K562 (cell line): ENCODE measurements around the gene ABCA13. TPM values are rescaled to one million over a fixed set of nuclear protein-coding genes. Genes with fewer than 3 reads are reported as not detected.

ENCODE experiments used
- ATAC-seq: fragments of 200-7000 bp; cut with Tn5 transposase; 3 replicates; pipeline ENCODE4 v1.9.1; 2020; ENCODE audit warnings: moderate library complexity
- BruUV-seq: library from RNA; stranded (reverse); fragments of 400-500 nt; replicated peaks from 2 replicates; lab custom pipeline; 2021; lab: Mats Ljungman, UMichigan
- CTCF ChIA-PET: fragments of 300-600 bp; formaldehyde crosslinking; extraction: SDS; loops from one replicate; lab custom pipeline; 2021; ENCODE audit warnings: low intra/inter-chr PET ratio; lab: Yijun Ruan, JAX
- POLR2A ChIA-PET: fragments of 300-600, 350-650 bp; sonication (Branson Sonifier 250); formaldehyde crosslinking; extraction: SDS; loops from one replicate; lab custom pipeline; 2021; ENCODE audit warnings: antibody characterized with exemption, inconsistent platforms; lab: Yijun Ruan, JAX
- DNase-seq, 4 experiments: peaks; one replicate each; pipeline versions ENCODE4 v3.0.0 to v3.0.0-alpha.2; 2011 to 2018; ENCODE audit warnings: low spot score in 3 of 4, mixed read lengths in 3 of 4; ENCODE audit errors: extremely low read depth in 1 of 4
- FAIRE-seq: peaks from 2 replicates; lab custom pipeline; 2011; peaks lifted over from hg19 to GRCh38; lab: Jason Lieb, UNC
- H2AFZ ChIP-seq: 2 replicates; pipeline ENCODE4 v1.6.0; 2011; ENCODE audit warnings: low read depth, low read length, control low read depth, inconsistent platforms
- H3K27ac ChIP-seq: fragments of 200-600 bp; 3 replicates; pipeline ENCODE4 v1.8.0; 2011; ENCODE audit warnings: low read depth, mild to moderate bottlenecking, control low read depth, inconsistent platforms, low read length, moderate library complexity, mixed read lengths; ENCODE audit errors: extremely low read depth
- H3K27me3 ChIP-seq, 2 experiments: fragments of 300-600 bp in 1 of 2; 2 replicates in 1 of 2; 3 replicates in 1 of 2; pipeline versions ENCODE4 v1.6.0 to v1.8.0; 2011; ENCODE audit warnings: inconsistent platforms in 2 of 2, low read length in 2 of 2, mild to moderate bottlenecking in 1 of 2, mixed read lengths in 1 of 2, moderate library complexity in 1 of 2; ENCODE audit not compliant: control insufficient read depth in 2 of 2, insufficient read depth in 2 of 2
- H3K36me3 ChIP-seq: fragments of 300-600 bp; 3 replicates; pipeline ENCODE4 v1.8.0; 2011; ENCODE audit warnings: mild to moderate bottlenecking, low read length, inconsistent platforms; ENCODE audit not compliant: control insufficient read depth, insufficient read depth
- H3K4me1 ChIP-seq, 2 experiments: fragments of 200-600 bp in 1 of 2; replicated peaks in 1 of 2; 2 replicates in 1 of 2; 3 replicates in 1 of 2; pipeline versions ENCODE4 v1.5.1 to v1.8.0; 2011; ENCODE audit warnings: inconsistent platforms in 2 of 2, low read length in 2 of 2, mild to moderate bottlenecking in 1 of 2, mixed read lengths in 1 of 2, moderate library complexity in 1 of 2; ENCODE audit not compliant: control insufficient read depth in 2 of 2, insufficient read depth in 2 of 2
- H3K4me2 ChIP-seq: 2 replicates; pipeline ENCODE4 v1.6.1; 2011; ENCODE audit warnings: low read length, control low read depth, inconsistent platforms, mixed read lengths; ENCODE audit not compliant: insufficient read depth
- H3K4me3 ChIP-seq: fragments of 200-600 bp; sonication (generic), shearing (Covaris generic); 2 replicates; pipeline ENCODE4 v1.5.1; 2016; ENCODE audit warnings: control low read depth, inconsistent platforms
- H3K79me2 ChIP-seq: fragments of 200-600 bp; 3 replicates; pipeline ENCODE4 v1.8.0; 2011; ENCODE audit warnings: low read length, inconsistent platforms; ENCODE audit not compliant: control insufficient read depth, insufficient read depth
- H3K9ac ChIP-seq, 2 experiments: 2 replicates each; pipeline versions ENCODE4 v1.6.0 to v1.6.1; 2011; ENCODE audit warnings: low read depth in 2 of 2, low read length in 2 of 2, control low read depth in 1 of 2, inconsistent platforms in 1 of 2, mild to moderate bottlenecking in 1 of 2, mixed read lengths in 1 of 2; ENCODE audit not compliant: insufficient read depth in 1 of 2
- H3K9me1 ChIP-seq: one replicate; pipeline ENCODE4 v1.6.0; 2011; ENCODE audit warnings: inconsistent platforms, mild to moderate bottlenecking, low read length, moderate library complexity; ENCODE audit not compliant: control insufficient read depth, insufficient read depth
- H3K9me3 ChIP-seq: replicated peaks from 2 replicates; pipeline ENCODE4 v1.5.1; 2011; ENCODE audit warnings: low read depth, low read length, inconsistent platforms; ENCODE audit not compliant: control insufficient read depth, insufficient read depth
- H4K20me1 ChIP-seq: replicated peaks from 2 replicates; pipeline ENCODE4 v1.6.1; 2011; ENCODE audit warnings: low read length, inconsistent platforms, mixed read lengths; ENCODE audit not compliant: control insufficient read depth, insufficient read depth
- CCNT2 ChIP-seq: IDR thresholded peaks from 2 replicates; pipeline ENCODE4 v1.6.1; 2011; ENCODE audit warnings: borderline replicate concordance, low read depth, mild to moderate bottlenecking, moderate library complexity, mixed read lengths, low read length; ENCODE audit not compliant: insufficient read length; ENCODE audit errors: extremely low read depth
- DLX4 ChIP-seq: fragments of 250-450 bp; sonication (Bioruptor Pico); IDR thresholded peaks from 2 replicates; pipeline ENCODE4 v1.6.1; 2021; ENCODE audit warnings: mild to moderate bottlenecking
- E4F1 ChIP-seq: fragments of 250-450 bp; sonication (Bioruptor Pico); IDR thresholded peaks from 2 replicates; pipeline ENCODE4 v1.5.0; 2021; ENCODE audit warnings: mild to moderate bottlenecking, borderline replicate concordance
- ILK ChIP-seq: fragments of 450-650 bp; IDR thresholded peaks from 2 replicates; pipeline ENCODE4 v1.6.1; 2016; ENCODE audit warnings: missing genetic modification characterization, low read depth, mild to moderate bottlenecking, missing compliant biosample characterization, moderate library complexity, borderline replicate concordance
- MIER1 ChIP-seq: fragments of 450-650 bp; IDR thresholded peaks from 2 replicates; pipeline ENCODE4 v1.6.1; 2016; ENCODE audit warnings: antibody characterized with exemption, mild to moderate bottlenecking, low read depth
- RBM14 ChIP-seq: fragments of 200-400 bp; formaldehyde crosslinking; IDR thresholded peaks from 2 replicates; pipeline ENCODE4 v1.6.1; 2018; ENCODE audit warnings: low read depth, mild to moderate bottlenecking, low read length, moderate library complexity, borderline replicate concordance; ENCODE audit not compliant: insufficient read depth
- SREBF2 ChIP-seq: sonication (generic); formaldehyde crosslinking; IDR thresholded peaks from 2 replicates; pipeline ENCODE4 v1.4.0; 2020; ENCODE audit warnings: mild to moderate bottlenecking, missing genetic modification reagents
- STAT5B ChIP-seq: fragments of 250-450 bp; sonication (Bioruptor Pico); IDR thresholded peaks from 2 replicates; pipeline ENCODE4 v1.8.0; 2021; ENCODE audit warnings: mild to moderate bottlenecking, inconsistent platforms
- TFAP4 ChIP-seq: sonication (generic); formaldehyde crosslinking; IDR thresholded peaks from 2 replicates; pipeline ENCODE4 v1.8.0; 2022; ENCODE audit warnings: missing genetic modification reagents, mild to moderate bottlenecking, moderate library complexity, borderline replicate concordance
- ZBTB9 ChIP-seq: fragments of 450-650 bp; formaldehyde crosslinking; IDR thresholded peaks from 2 replicates; pipeline ENCODE4 v1.4.0; 2020; ENCODE audit warnings: mild to moderate bottlenecking, moderate library complexity
- ZNF586 ChIP-seq: fragments of 450-650 bp; formaldehyde crosslinking; conservative IDR thresholded peaks from 2 replicates; pipeline ENCODE4 v1.4.0; 2020; ENCODE audit warnings: mild to moderate bottlenecking, moderate library complexity
- WGBS: fragments of 100-300 bp; shearing (Covaris generic); methylation state at CpG from one replicate; pipeline ENCODE4 v1.1.6; 2016; ENCODE audit warnings: low coverage, mixed read lengths; ENCODE audit not compliant: insufficient coverage; ENCODE audit errors: missing lambda C conversion rate; 5-methylcytosine and 5-hydroxymethylcytosine counted together
- in situ Hi-C: fragments of 300-500 bp; cut with MboI; formaldehyde crosslinking; loops from 4 replicates; pipeline ENCODE4 v1.15.0; 2018; ENCODE audit warnings: inconsistent platforms, mixed read lengths
- intact Hi-C: fragments of 100-400 bp; cut with micrococcal nuclease; formaldehyde crosslinking; loops from 2 replicates; pipeline ENCODE4 v1.14.2; 2022
- polyA plus RNA-seq, 8 experiments: library from polyadenylated mRNA; depleted of rRNA in 4 of 8; stranded (reverse) in 5 of 8; unstranded in 3 of 8; fragments of >200 nt; fragmentation: Nextera tagmentation in 2 of 8; fragmentation: Illumina TruSeq in 1 of 8; extraction: Ambion mirVana in 2 of 8; extraction: Trizol in 1 of 8; gene quantifications; 2 replicates each; pipeline versions ENCODE4 v1.2.1 to v1.2.3, GENCODE V29; 2011 to 2014; ENCODE audit warnings: inconsistent platforms in 1 of 8, missing spikeins in 1 of 8
- total RNA-seq, 7 experiments: library from RNA; depleted of rRNA in 6 of 7; stranded (reverse); fragments of >200 nt in 6 of 7; fragmentation: Illumina TruSeq in 2 of 7; extraction: Trizol in 2 of 7; gene quantifications; 2 replicates each; pipeline versions ENCODE4 v1.2.1 to v1.2.3, GENCODE V29; 2011 to 2021; ENCODE audit warnings: low replicate concordance in 1 of 7
- TF ChIP-seq, protein P1 (sequence below): fragments of 250-450 bp; sonication (Bioruptor Pico); IDR thresholded peaks from 2 replicates; pipeline ENCODE4 v1.8.0; 2022; ENCODE audit warnings: inconsistent platforms
- TF ChIP-seq, protein P2 (sequence below): sonication (generic); formaldehyde crosslinking; IDR thresholded peaks from 2 replicates; pipeline ENCODE4 v1.8.1; 2023; ENCODE audit warnings: mild to moderate bottlenecking, missing genetic modification reagents, moderate library complexity

Gene ABCA13
- total and polyA plus RNA-seq, 9 of the 15 experiments (the other 6 are each of a cell fraction or from before 2014, with no cell fraction given) = 0.14 to 1.5 (median 0.38) TPM

GRCh38 chr7:48177271-48177670 is 6.0 kb downstream of the ABCA13 start:
- Histone ChIP-seq H3K79me2 (no peaks in the 10 kb centered on the region), H2AFZ (no peak overlapping the region), H3K9me1 (no peaks in the 10 kb centered on the region), H3K4me3 (no peak overlapping the region), H4K20me1 (no peaks in the 10 kb centered on the region), H3K27ac (no peak overlapping the region), H3K9me3 (no peaks in the 10 kb centered on the region), H3K4me1 (no peaks in the 10 kb centered on the region), H3K9ac (no peak overlapping the region), H3K27me3 (no peaks in the 10 kb centered on the region; a peak in 1 of 5 replicates), H3K4me2 (no peak overlapping the region), H3K36me3 (no peaks in the 10 kb centered on the region)
- ChIA-PET POLR2A (no interaction called here), CTCF (interaction anchor here (0.6 kb wide), 1 partner anchor 11 kb away, joined by 3 read pairs; no protein-coding TSS in a partner anchor)
- DNase-seq = no peak
- in situ Hi-C loops = no loop called here
- no peak for FAIRE-seq
- ATAC-seq = no peak
- BruUV-seq = no TSS peak
- intact Hi-C loops = no loop called here
- 0% methylated on average over 11 of the region's 11 CpGs for WGBS
- TF ChIP-seq, protein P1, sequence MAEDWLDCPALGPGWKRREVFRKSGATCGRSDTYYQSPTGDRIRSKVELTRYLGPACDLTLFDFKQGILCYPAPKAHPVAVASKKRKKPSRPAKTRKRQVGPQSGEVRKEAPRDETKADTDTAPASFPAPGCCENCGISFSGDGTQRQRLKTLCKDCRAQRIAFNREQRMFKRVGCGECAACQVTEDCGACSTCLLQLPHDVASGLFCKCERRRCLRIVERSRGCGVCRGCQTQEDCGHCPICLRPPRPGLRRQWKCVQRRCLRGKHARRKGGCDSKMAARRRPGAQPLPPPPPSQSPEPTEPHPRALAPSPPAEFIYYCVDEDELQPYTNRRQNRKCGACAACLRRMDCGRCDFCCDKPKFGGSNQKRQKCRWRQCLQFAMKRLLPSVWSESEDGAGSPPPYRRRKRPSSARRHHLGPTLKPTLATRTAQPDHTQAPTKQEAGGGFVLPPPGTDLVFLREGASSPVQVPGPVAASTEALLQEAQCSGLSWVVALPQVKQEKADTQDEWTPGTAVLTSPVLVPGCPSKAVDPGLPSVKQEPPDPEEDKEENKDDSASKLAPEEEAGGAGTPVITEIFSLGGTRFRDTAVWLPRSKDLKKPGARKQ (CRISPR knock-in tag) = no peak
- TF ChIP-seq MIER1 = no peak
- no peak for TF ChIP-seq E4F1
- no peak for TF ChIP-seq STAT5B (CRISPR knock-in tag)
- no peak for TF ChIP-seq SREBF2 (CRISPR knock-in tag)
- TF ChIP-seq CCNT2 = no peak
- TF ChIP-seq ZBTB9 (CRISPR knock-in tag) = no peak
- TF ChIP-seq, protein P2, sequence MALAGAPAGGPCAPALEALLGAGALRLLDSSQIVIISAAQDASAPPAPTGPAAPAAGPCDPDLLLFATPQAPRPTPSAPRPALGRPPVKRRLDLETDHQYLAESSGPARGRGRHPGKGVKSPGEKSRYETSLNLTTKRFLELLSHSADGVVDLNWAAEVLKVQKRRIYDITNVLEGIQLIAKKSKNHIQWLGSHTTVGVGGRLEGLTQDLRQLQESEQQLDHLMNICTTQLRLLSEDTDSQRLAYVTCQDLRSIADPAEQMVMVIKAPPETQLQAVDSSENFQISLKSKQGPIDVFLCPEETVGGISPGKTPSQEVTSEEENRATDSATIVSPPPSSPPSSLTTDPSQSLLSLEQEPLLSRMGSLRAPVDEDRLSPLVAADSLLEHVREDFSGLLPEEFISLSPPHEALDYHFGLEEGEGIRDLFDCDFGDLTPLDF (CRISPR knock-in tag) = no peak
- no peak for TF ChIP-seq ZNF586 (CRISPR knock-in tag)
- TF ChIP-seq TFAP4 (CRISPR knock-in tag) = no peak
- no peak for TF ChIP-seq ILK (tag)
- no peak for TF ChIP-seq RBM14
- no peak for TF ChIP-seq DLX4
